Measurements from ENCODE around the gene SMYD3.
A peak's percentile ranks its signal among the peaks of the same experiment; 100 is the strongest.

Gene SMYD3

DNA sequence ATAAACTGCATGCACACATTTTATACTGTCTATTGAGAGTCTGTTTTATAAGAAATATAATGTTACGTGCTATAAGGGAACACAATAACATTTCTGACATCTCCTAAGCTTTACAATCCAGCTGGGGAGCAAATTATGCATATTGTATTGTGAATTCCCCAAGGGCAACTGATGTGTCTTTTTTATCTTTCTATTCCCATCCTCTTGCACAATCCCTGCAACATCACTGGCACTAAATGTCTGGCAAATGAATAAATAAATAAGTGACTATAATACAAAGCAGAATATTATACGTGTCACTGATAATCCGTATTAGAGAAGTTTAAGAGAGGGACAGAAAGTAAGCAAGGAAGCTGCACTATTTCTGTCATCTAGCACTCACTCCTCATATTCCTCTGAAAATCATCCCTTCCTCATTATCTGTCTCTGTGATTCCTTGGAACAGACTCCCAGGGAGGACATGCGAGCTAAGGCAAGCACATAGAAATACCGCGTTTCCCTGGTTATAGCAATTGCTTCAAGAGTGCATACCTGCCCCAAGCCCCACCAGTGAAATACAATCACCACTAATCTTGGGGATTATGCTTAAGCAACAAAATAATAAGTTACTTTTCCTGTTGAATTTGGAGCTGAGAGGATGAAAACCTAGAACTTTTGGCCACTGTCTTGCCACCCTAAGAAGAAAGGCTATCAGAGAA lies 205.4 kb downstream of the SMYD3 start:
- no peak for DNase-seq

DNA sequence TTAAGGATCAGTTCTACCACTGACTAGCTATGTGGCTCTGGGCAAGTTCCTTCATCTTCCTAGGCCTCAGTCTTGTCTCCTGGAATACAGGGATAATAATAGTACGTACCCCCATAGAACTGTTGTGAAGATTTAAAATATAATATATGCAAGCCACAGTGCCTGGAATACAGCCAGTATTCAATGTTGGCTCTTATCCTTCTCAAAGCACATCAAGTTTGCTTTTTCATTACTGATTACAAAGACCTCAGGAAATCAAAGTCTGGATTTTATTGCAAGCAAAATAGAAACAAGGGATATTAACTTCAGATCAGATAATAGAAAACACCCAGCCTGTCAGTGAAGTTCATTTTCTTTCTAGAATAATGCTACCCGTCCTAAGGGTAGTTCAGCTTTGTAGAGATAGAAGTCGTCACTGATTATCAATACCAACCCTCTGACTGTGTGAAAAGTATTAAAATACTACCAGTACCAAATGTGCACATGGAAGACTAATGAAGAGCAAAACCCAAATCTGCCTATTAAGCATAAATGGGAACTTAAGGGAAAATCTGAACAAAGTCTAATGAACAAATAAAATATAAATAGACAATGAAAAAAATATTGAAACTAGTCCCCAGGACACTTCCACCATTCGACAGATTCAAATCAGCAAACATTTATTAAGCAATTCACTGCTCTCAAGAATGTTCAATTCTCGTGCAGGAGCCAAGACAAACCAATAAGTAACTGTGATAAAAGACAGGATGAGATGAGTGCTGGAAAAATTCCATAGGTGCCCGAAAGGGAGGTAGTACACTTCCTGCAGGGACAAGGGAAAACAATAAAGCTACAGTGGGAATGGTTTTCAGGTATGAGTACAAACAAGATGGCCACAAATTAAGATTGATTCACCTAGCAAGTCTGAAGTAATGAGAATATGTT lies 206.2 kb downstream of the SMYD3 start:
- DNase-seq = no peak

- no peak for DNase-seq
These were observed 209.5 kb downstream of the SMYD3 start for GRCh38 chr1:246297279-246298265.

DNA sequence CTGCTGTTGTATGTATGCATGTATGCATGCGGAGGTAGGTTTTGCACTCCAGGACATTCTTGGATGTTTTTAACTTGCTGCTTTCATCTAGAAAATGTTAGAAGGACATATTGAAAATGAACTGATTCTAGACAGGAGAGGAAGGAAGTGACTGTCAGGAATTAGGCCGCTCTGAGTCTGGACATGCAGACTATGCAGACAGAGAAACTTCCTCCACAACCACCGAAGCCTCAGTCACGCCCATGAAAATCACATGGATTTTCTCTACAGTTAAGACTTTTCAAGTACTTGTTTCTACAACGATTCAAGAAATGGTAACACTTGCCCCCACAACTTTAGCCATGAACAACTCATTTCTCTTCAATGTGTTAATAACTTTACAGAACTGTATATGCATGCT lies 211.1 kb downstream of the SMYD3 start:
- no peak for DNase-seq

DNA sequence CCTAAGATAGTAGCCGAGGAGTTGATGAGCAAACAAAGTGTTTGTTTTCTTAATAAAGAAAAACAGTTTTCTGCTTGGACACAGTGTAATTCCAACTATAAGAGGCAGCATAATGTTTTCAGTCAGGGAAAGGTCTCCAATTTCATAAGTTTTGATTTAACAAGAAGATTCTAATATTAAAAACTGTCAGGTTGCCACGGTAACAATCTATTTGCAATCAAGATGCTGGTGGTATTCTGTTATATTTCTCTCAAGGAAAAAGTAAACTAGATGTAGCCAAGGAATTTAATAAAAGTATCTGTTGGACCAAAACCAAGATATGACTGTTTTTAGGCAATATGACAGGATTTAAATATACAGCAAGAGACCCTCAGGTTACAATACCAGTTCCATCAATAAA lies 211.7 kb downstream of the SMYD3 start:
- DNase-seq = no peak

DNA sequence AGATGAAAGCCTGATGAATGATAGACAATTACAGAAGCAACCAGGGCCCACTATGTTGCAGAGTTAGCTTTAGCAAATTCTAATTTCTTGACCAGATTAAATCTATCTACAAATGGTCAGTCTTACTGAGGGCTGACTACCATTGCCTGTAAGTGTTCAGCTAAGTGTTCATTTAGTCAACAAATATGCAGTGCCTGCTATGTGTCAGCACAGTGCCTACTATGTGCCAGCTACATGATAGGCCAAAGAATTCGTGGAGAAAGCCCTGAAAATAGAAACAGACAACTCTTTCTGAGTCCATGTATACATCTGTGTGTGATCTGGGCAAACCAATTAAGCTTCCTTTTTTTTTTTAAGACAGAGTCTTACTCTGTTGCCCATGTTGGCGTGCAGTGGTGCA lies 212.8 kb downstream of the SMYD3 start:
- DNase-seq = no peak

GRCh38 chr1:246293366-246294121 lies 213.5 kb downstream of the SMYD3 start:
- DNase-seq = no peak

DNA sequence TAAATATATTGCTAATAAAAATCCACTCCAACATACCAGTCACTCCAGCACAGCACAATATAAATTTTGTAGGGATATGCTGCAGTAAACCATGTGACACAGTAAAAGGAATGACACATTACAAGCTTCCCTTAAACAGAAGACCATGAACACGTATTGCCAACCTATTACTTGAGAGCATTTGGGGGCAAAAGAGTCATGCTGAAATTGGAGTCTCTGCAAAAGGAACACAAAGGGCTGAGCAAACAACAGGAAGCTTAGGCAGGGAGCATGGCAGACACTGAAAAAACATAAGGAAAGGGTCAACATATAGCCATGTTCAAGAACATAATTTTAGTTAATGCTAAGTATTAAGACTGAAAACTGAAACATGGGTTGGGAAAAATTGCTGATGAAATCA lies 214.5 kb downstream of the SMYD3 start:
- DNase-seq = peak; percentile 55

DNA sequence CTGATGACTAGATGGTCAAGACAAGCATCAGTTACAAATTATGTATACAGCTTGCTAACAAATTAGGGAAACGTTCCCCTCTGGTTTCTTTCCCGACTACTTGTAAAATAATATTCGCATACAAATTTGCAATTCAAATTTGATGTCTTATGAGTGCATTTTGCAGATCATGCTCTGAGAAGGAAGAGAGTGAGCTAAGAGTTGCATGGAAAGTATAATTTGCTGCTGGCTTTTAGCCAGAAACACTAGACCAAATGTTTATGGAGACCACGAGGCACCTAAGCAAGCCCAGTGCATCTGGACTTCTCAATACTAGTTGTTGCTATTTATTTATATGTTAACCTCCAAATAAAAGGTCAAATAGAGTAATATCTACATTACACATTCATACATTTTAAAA lies 216.0 kb downstream of the SMYD3 start:
- DNase-seq = peak; percentile 37

DNA sequence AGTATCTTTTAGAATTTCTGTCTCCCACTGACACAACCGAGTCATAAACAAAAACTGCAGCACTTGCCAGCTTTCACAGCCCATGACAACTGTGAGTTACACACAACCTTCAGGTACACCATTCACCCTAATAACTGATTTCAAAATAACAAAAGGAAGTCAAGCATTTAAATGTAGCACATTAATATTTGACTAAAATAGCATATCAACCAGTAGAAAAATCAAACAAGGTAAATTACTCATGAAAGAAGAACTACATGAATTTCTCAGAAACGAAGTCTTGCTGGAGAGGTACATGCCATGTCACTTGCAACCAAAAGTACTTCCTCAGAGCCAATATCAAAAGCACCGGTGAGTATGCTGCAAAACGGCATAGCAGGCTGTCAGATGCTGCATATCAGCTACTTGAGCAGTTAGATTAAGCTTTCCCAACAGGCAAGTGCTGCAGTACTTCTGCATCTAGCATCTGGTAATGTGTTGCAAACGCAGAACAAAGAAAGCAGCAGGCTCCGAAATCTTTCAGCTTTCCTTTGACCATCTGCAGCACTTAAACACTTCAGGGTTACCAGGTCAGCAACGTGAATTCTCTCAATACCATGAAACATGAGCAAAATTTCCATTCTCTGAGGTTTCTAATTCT lies 223.2 kb downstream of the SMYD3 start:
- DNase-seq = no peak

DNA sequence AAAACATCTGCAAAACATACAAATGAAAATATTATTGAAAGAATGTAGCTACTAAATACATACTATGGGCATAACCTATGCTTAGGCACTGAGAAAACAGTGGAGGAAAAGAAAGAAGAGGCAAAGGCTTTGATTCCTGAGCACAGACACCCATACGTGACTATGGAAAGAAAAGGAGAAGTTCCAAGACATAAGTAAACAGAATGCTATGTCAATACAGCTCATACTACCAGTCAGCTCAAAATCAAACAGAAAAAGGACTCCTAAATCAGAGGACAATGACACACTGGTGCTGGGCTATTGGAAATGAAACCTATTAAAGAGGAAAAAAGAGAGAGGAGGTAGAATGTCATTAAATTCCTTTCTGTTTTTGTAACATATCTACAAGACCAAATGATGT lies 225.4 kb downstream of the SMYD3 start:
- peak; percentile 18 for DNase-seq

DNA sequence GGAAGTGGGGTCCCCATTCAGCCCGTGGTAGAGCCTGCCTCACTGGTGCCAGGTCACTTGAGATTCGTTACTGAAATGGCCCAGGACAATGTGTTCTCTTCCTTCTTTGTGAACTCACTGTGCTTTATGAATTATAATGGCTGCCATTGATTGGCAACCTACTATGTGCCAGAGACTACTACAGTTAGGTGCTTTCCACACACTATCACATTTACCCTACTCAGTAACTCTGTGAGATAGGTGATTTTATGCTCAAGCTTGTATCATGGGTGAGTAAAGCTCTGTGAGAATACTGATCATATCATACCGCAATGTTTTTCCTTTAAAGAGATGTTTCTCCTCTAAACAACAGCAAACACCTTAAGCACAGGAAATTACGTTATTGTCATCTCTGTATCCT lies 225.9 kb downstream of the SMYD3 start:
- no peak for DNase-seq

DNA sequence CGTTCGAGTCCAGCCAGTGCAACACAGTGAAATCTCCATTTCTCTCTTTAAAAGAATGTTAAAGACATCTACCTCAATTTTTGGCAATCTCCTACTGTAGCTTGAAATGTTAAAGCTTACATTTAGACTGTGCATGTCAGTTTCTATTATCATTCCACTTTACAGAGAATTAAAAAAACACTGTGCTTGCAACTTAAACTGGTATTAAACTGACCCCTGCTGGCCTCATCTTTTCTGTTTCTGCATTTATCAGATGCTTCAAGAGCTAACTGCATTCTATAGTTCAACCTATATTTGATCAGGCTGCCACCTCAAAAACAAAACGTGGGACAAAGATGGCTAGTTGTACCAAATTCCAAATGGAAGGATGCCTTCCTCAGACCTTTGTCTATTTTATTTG lies 226.5 kb downstream of the SMYD3 start:
- peak; percentile 46 for DNase-seq

DNA sequence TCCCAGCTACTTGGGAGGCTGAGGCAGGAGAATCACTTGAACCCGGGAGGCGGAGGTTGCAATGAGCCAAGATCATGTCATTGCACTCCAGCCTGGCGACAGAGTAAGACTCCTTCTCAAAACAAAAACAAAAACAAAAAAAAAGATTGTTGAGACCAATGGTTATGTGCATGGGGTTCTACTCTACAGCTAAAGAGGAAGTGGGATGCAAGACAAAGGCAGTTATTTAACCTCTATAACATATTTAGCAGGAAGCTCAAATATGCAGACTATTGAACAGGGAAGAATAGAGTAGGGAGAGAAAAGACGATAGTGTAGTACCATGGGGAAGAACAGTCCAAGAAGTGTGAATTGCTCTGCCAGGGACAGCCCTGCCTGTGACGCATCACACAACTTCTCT lies 227.7 kb downstream of the SMYD3 start:
- DNase-seq = no peak

DNA sequence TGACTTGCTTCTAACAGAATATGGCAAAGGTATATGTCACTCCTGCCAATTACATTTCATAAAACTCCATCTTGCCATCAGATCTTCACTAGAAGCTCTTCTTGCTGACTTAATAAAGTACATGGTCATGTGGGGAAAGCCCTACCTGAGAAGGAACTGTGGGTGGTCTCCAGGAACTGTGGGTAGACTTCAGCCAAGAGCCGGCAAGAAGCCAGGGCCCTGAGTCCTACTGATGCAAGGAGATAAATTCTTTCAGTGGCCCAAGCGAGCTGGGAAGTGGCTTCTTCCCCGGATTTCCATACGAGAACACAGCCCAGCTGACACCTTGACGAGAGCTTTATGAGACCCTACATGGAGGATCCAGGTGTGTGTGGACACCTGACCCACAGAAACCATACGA lies 228.7 kb downstream of the SMYD3 start:
- no peak for DNase-seq

- DNase-seq = no peak
These were observed 232.0 kb downstream of the SMYD3 start for GRCh38 chr1:246275036-246275435.

DNA sequence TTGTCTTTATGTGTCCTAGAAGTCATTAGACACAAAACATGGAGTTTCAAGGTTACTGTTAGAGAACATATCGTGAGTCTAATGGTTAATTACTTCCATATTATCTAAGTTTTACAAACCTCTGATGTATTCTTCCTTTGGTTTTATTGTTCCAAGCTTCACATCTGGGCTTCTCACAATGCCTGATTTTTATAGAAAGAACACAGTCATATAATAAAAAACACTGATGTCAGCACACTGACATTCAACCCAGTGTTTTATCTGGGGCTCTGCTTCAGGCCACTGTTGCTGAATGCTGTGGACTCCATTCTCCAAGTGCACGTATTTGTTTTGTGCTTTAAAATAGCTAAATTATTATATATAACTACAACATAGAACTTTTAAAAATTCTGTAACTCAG lies 232.9 kb downstream of the SMYD3 start:
- no peak for DNase-seq

GRCh38 chr1:246271516-246271915 lies 235.6 kb downstream of the SMYD3 start:
- DNase-seq = no peak

GRCh38 chr1:246270236-246270635 lies 236.8 kb downstream of the SMYD3 start:
- DNase-seq = no peak

GRCh38 chr1:246269466-246269865 lies 237.6 kb downstream of the SMYD3 start:
- no peak for DNase-seq

DNA sequence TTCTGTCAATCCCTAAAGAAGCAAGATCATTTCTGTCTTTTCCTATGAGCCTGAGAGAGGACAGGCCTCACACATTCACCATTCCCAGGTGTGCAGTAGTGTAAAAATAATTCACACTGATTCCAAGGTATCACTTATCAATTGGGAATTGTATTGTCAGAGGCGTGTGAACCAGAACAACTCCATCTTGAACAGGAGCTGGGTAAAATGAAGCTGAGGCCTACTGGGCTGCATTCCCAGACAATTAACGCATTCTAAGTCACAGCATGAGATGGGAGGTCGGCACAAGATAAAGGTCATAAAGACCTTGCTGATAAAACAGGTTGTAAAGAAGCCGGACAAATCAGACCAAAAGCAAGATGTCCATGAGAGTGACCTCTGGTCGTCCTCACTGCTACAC lies 239.2 kb downstream of the SMYD3 start:
- peak; percentile 58 for DNase-seq

DNA sequence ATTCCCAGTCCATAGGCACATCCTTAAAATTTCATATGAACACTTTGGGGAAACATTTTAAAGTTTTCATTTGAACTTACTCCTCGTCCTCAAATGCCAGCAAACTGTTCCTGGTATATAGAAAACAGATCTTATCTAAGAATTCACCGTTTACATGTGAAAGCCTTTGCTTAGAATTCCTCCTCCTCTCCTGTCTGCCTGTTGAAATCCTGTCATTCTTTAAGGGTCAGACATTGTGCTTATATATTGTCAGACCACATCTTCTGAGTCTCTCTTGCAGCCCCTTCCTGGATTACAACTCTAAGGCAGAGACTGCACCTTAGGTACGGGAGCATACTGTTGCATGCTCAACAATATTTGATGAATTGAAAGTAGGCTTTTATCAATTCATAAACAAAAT lies 239.7 kb downstream of the SMYD3 start:
- no peak for DNase-seq
